ENCODE measurements around the gene ZC3H18. TPM values are rescaled to one million over a fixed set of nuclear protein-coding genes. Genes with fewer than 3 reads are reported as not detected.

Gene ZC3H18
- 12.6 TPM for total RNA-seq (2013)
- polyA plus RNA-seq (10 to 100 TPM in 1 of 3 donors, 1 to 10 TPM in 2; 5.5 to 36.4 (median 6.8) TPM), polyA minus RNA-seq (12.5 and 25.8 TPM in 2 replicates), total RNA-seq (15.1 to 42.9 (median 33.9) reads per million in 11 experiments)

- peak within 1 kb of the TSS; percentile 85 to 90 for H3K4me3 Mint-ChIP-seq
- Histone ChIP-seq H3K27ac (ENCODE audit: low read depth in 1 of 2, low read length in 2 of 2) (peak within 1 kb of the TSS; percentile 69 to 74), H3K9me3 (replicated peaks in 1 of 2; ENCODE audit: control insufficient read depth in 1 of 2, insufficient read depth in 1 of 2, low read length in 2 of 2) (no peaks in the 10 kb centered on the region), H3K79me2 (ENCODE audit: insufficient read depth, low read length) (peaks cover 47% of the 10 kb centered on the region), H4K20me1 (ENCODE audit: insufficient read depth, low read length) (peaks cover 44% of the 10 kb centered on the region), H3K4me1 (ENCODE audit: control insufficient read depth in 1 of 2, insufficient read depth in 2 of 2, low read length in 2 of 2) (peaks cover 18 to 26% of the 10 kb centered on the region in 2 donors), H3K36me3 (replicated peaks in 1 of 2; ENCODE audit: control insufficient read depth in 1 of 2, insufficient read depth in 2 of 2, low read length in 2 of 2) (peaks cover 6 to 29% of the 10 kb centered on the region in 2 donors), H3K4me3 (replicated peaks in 1 of 3; ENCODE audit: low read depth in 2 of 3, low read length in 3 of 3) (peak within 1 kb of the TSS; percentile 61 to 88 (median 78)), H3K9ac (ENCODE audit: insufficient read depth, low read length, poor library complexity, severe bottlenecking) (peak within 1 kb of the TSS; percentile 79), H3K27me3 (ENCODE audit: control insufficient read depth in 2 of 2, insufficient read depth in 2 of 2, low read length in 2 of 2) (no peaks in the 10 kb centered on the region), H3K4me2 (replicated peaks; ENCODE audit: extremely low read depth, low read length, poor library complexity, severe bottlenecking) (peak within 1 kb of the TSS; percentile 80), H2AFZ (ENCODE audit: insufficient read depth, low read depth, low read length, poor library complexity, severe bottlenecking) (peak within 1 kb of the TSS; percentile 91)
- intact Hi-C loops (cut with micrococcal nuclease): loop anchor here (2.0 to 10.0 kb wide), 6 partner anchors 92 to 803 kb away; partner anchors contain the start of genes KLHDC4 (in 2 of the 2), MVD (in 2 of the 2) and ZFPM1 (in 1 of the 2)
- H3K27me3 Mint-ChIP-seq (ENCODE audit: low read depth in 3 of 3): peaks cover 0 to 5% (median 0%) of the 10 kb centered on the region in 3 donors
- DNase-seq: peak; percentile 94 to 97 (median 95)
- peak within 1 kb of the TSS; percentile 83 to 93 (median 85) for H3K27ac Mint-ChIP-seq
- H3K36me3 Mint-ChIP-seq: peaks cover 16 to 28% of the 10 kb centered on the region in 2 donors
- no peaks in the 10 kb centered on the region for H3K9me3 Mint-ChIP-seq
- WGBS (ENCODE audit: insufficient coverage): under 1% methylated on average over 89 of the region's 90 CpGs
- H3K4me1 Mint-ChIP-seq: peaks cover 20% of the 10 kb centered on the region
- no peak for TF ChIP-seq CTCF (IDR thresholded peaks at IDR 0.05)
These were observed at the start of gene ZC3H18 for GRCh38 chr16:88569985-88570690. ZC3H18 (plus strand) TSS chr16:88570403; CDS start chr16:88577124, 6,721 bp downstream.

GRCh38 chr16:88521674-88522073 is 48.5 kb upstream of the ZC3H18 start:
- H3K4me3 Mint-ChIP-seq: peak overlapping the region in 1 of 2 donors; percentile 46
- H4K20me1 ChIP-seq (ENCODE audit: insufficient read depth, low read length): no peaks in the 10 kb centered on the region
- DNase-seq: no peak
- H3K9me3 Mint-ChIP-seq: peaks cover 0 to 16% (median 2%) of the 10 kb centered on the region in 7 donors
- no peak overlapping the region for H3K4me2 ChIP-seq (replicated peaks; ENCODE audit: extremely low read depth, low read length, poor library complexity, severe bottlenecking)
- no peak overlapping the region for H3K4me3 ChIP-seq (replicated peaks in 1 of 3; ENCODE audit: low read depth in 2 of 3, low read length in 3 of 3)
- H3K4me1 Mint-ChIP-seq: no peaks in the 10 kb centered on the region
- H3K9me3 ChIP-seq (replicated peaks in 1 of 2; ENCODE audit: control insufficient read depth in 1 of 2, insufficient read depth in 1 of 2, low read length in 2 of 2): no peaks in the 10 kb centered on the region
- H3K27ac Mint-ChIP-seq: no peak overlapping the region
- no peak for TF ChIP-seq CTCF (IDR thresholded peaks at IDR 0.05)
- no peaks in the 10 kb centered on the region for H3K36me3 Mint-ChIP-seq
- H3K79me2 ChIP-seq (ENCODE audit: insufficient read depth, low read length): no peaks in the 10 kb centered on the region
- intact Hi-C loops (cut with micrococcal nuclease): no loop called here
- H3K27me3 Mint-ChIP-seq (ENCODE audit: low read depth in 3 of 3): peaks cover 18 to 51% (median 28%) of the 10 kb centered on the region in 3 donors
- H2AFZ ChIP-seq (ENCODE audit: insufficient read depth, low read depth, low read length, poor library complexity, severe bottlenecking): no peak overlapping the region
- H3K9ac ChIP-seq (ENCODE audit: insufficient read depth, low read length, poor library complexity, severe bottlenecking): no peak overlapping the region
- no peak overlapping the region for H3K27ac ChIP-seq (ENCODE audit: low read depth in 1 of 2, low read length in 2 of 2)
- H3K36me3 ChIP-seq (replicated peaks in 1 of 2; ENCODE audit: control insufficient read depth in 1 of 2, insufficient read depth in 2 of 2, low read length in 2 of 2): no peaks in the 10 kb centered on the region
- H3K4me1 ChIP-seq (ENCODE audit: control insufficient read depth in 1 of 2, insufficient read depth in 2 of 2, low read length in 2 of 2): no peaks in the 10 kb centered on the region
- 93% methylated on average over 6 of the region's 9 CpGs for WGBS (ENCODE audit: insufficient coverage)
- peaks cover 0 to 31% of the 10 kb centered on the region in 2 donors for H3K27me3 ChIP-seq (ENCODE audit: control insufficient read depth in 2 of 2, insufficient read depth in 2 of 2, low read length in 2 of 2)

Data from CD14-positive monocyte (primary cell).